CD14-positive monocyte (primary cell): ENCODE data around the gene MAD1L1. TPM values are rescaled to one million over a fixed set of nuclear protein-coding genes. Genes with fewer than 3 reads are reported as not detected.
"Not testable (repeated sequence)": the region's sequence is repeated elsewhere in the genome, so short reads cannot be mapped to it uniquely, and the experiment has no call there.

Source experiments
- DNase-seq, 3 donors: peaks; one replicate each; pipeline ENCODE4 v3.0.0-alpha.2; 2011 to 2022
- H2AFZ ChIP-seq: 2 replicates; pipeline ENCODE4 v1.6.0; 2012; ENCODE audit warnings: mild to moderate bottlenecking, low read depth, low read length, inconsistent platforms; ENCODE audit not compliant: insufficient read depth, poor library complexity, severe bottlenecking
- H3K27ac ChIP-seq, 2 donors: 1 replicate in 1 of 2; 2 replicates in 1 of 2; pipeline ENCODE4 v1.5.1; 2012 to 2013; ENCODE audit warnings: low read length in 2 of 2, control low read depth in 1 of 2, inconsistent platforms in 1 of 2, low read depth in 1 of 2, mild to moderate bottlenecking in 1 of 2
- H3K27me3 ChIP-seq, 2 donors: one replicate each; pipeline versions ENCODE4 v1.6.0 to v1.6.1; 2011 to 2013; ENCODE audit warnings: low read length in 2 of 2; ENCODE audit not compliant: control insufficient read depth in 2 of 2, insufficient read depth in 2 of 2
- H3K36me3 ChIP-seq, 2 donors: replicated peaks in 1 of 2; 1 replicate in 1 of 2; 2 replicates in 1 of 2; pipeline versions ENCODE4 v1.5.1 to v1.6.1; 2012 to 2013; ENCODE audit warnings: low read length in 2 of 2, control low read depth in 1 of 2, inconsistent platforms in 1 of 2, mild to moderate bottlenecking in 1 of 2; ENCODE audit not compliant: insufficient read depth in 2 of 2, control insufficient read depth in 1 of 2
- H3K4me1 ChIP-seq, 2 donors: 1 replicate in 1 of 2; 2 replicates in 1 of 2; pipeline versions ENCODE4 v1.5.1 to v1.6.1; 2012 to 2013; ENCODE audit warnings: low read length in 2 of 2, control low read depth in 1 of 2, inconsistent platforms in 1 of 2, mild to moderate bottlenecking in 1 of 2, moderate library complexity in 1 of 2; ENCODE audit not compliant: insufficient read depth in 2 of 2, control insufficient read depth in 1 of 2
- H3K4me2 ChIP-seq: replicated peaks from 2 replicates; pipeline ENCODE3; 2012; ENCODE audit warnings: low read length, moderate library complexity, mild to moderate bottlenecking; ENCODE audit not compliant: poor library complexity, severe bottlenecking; ENCODE audit errors: extremely low read depth
- H3K4me3 ChIP-seq, 3 experiments: fragments of 200-600 bp in 1 of 3; sonication (generic) in 1 of 3; replicated peaks in 1 of 3; 1 replicate in 2 of 3; 2 replicates in 1 of 3; pipeline ENCODE4 v1.5.1; 2011 to 2013; ENCODE audit warnings: low read length in 3 of 3, mild to moderate bottlenecking in 3 of 3, control low read depth in 2 of 3, low read depth in 2 of 3, inconsistent platforms in 1 of 3, moderate library complexity in 1 of 3
- H3K79me2 ChIP-seq: 2 replicates; pipeline ENCODE4 v1.6.0; 2012; ENCODE audit warnings: mild to moderate bottlenecking, control low read depth, inconsistent platforms, low read length, moderate library complexity; ENCODE audit not compliant: insufficient read depth
- H3K9ac ChIP-seq: 2 replicates; pipeline ENCODE4 v1.6.0; 2017; ENCODE audit warnings: low read length, mild to moderate bottlenecking; ENCODE audit not compliant: insufficient read depth, poor library complexity, severe bottlenecking
- H3K9me3 ChIP-seq, 2 donors: replicated peaks in 1 of 2; 1 replicate in 1 of 2; 2 replicates in 1 of 2; pipeline versions ENCODE4 v1.5.1 to v1.6.1; 2012 to 2013; ENCODE audit warnings: low read length in 2 of 2, control low read depth in 1 of 2; ENCODE audit not compliant: control insufficient read depth in 1 of 2, insufficient read depth in 1 of 2
- H4K20me1 ChIP-seq: 2 replicates; pipeline ENCODE4 v1.6.0; 2012; ENCODE audit warnings: mild to moderate bottlenecking, low read length, control low read depth, moderate library complexity; ENCODE audit not compliant: insufficient read depth
- H3K27ac Mint-ChIP-seq, 7 donors: one replicate each; pipeline ENCODE4 v1.8.0; 2020; ENCODE audit warnings: mild to moderate bottlenecking in 7 of 7, mixed read lengths in 7 of 7, moderate library complexity in 6 of 7, inconsistent platforms in 2 of 7
- H3K27me3 Mint-ChIP-seq, 3 donors: one replicate each; pipeline ENCODE4 v1.8.0; 2021 to 2022; ENCODE audit warnings: low read depth in 3 of 3, mild to moderate bottlenecking in 3 of 3, mixed read lengths in 3 of 3, moderate library complexity in 3 of 3, inconsistent platforms in 1 of 3
- H3K36me3 Mint-ChIP-seq, 2 donors: one replicate each; pipeline ENCODE4 v1.8.0; 2020; ENCODE audit warnings: mixed read lengths in 2 of 2, inconsistent platforms in 1 of 2, mild to moderate bottlenecking in 1 of 2
- H3K4me1 Mint-ChIP-seq: one replicate; pipeline ENCODE4 v1.8.0; 2020; ENCODE audit warnings: mild to moderate bottlenecking, mixed read lengths
- H3K4me3 Mint-ChIP-seq, 2 donors: one replicate each; pipeline ENCODE4 v1.8.0; 2020; ENCODE audit warnings: mild to moderate bottlenecking in 2 of 2, mixed read lengths in 2 of 2, moderate library complexity in 1 of 2
- H3K9me3 Mint-ChIP-seq, 7 donors: one replicate each; pipeline ENCODE4 v1.8.0; 2020 to 2022; ENCODE audit warnings: mixed read lengths in 7 of 7, mild to moderate bottlenecking in 6 of 7, moderate library complexity in 6 of 7, inconsistent platforms in 2 of 7
- WGBS: methylation state at CpG from one replicate; pipeline ENCODE4 v1.1.5; 2013; ENCODE audit warnings: missing lambda C conversion rate; ENCODE audit not compliant: insufficient coverage; 5-methylcytosine and 5-hydroxymethylcytosine counted together
- intact Hi-C, 2 donors: fragments of 100-400 bp; cut with micrococcal nuclease; formaldehyde crosslinking; loops; one replicate each; pipeline versions ENCODE4 v1.15.0 to v1.15.1; 2023
- polyA plus RNA-seq, 3 donors: library from polyadenylated mRNA; depleted of rRNA in 1 of 3; unstranded in 2 of 3; stranded (reverse) in 1 of 3; fragments of 300-500 nt in 2 of 3; fragments of >200 nt in 1 of 3; fragmentation: Illumina TruSeq in 2 of 3; gene quantifications; 1 replicate in 2 of 3; 2 replicates in 1 of 3; pipeline ENCODE4 v1.2.3, GENCODE V29; 2012 to 2021
- TF ChIP-seq, protein P1 (sequence below): fragments of 200-600 bp; IDR thresholded peaks from one replicate; pipeline ENCODE4 v1.8.0; 2022; ENCODE audit warnings: antibody characterized with exemption, mild to moderate bottlenecking

Gene MAD1L1
- polyA plus RNA-seq, 3 donors, result 22.0 to 39.4 (median 33.2) TPM

DNA sequence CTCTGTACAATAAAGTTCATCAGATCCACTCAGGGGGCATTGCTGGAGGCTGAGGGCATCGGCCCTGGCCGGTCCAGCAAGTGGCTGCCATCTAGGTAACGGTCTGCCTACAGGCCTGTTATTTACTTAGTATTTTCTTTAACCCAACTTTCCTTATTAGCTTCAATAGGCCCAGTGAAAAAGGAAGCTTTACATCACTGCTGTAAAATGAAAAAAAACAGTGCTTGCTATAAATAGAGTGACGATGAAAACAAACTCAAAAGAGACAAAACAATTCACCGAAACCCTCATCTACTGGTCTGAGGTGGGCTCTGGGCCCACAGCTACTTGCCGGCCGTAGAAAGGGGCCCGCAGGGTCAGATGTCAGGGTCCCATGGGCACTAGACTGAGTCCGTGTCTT is 370.2 kb downstream of the MAD1L1 start:
- Histone ChIP-seq H3K9ac (no peak overlapping the region), H3K27ac (no peak overlapping the region), H3K27me3 (no peaks in the 10 kb centered on the region), H3K79me2 (no peaks in the 10 kb centered on the region), H3K4me1 (no peaks in the 10 kb centered on the region), H3K9me3 (no peaks in the 10 kb centered on the region), H4K20me1 (peaks cover 83% of the 10 kb centered on the region), H3K36me3 (no peaks in the 10 kb centered on the region), H2AFZ (no peak overlapping the region), H3K4me3 (no peak overlapping the region), H3K4me2 (no peak overlapping the region)
- TF ChIP-seq, protein P1, sequence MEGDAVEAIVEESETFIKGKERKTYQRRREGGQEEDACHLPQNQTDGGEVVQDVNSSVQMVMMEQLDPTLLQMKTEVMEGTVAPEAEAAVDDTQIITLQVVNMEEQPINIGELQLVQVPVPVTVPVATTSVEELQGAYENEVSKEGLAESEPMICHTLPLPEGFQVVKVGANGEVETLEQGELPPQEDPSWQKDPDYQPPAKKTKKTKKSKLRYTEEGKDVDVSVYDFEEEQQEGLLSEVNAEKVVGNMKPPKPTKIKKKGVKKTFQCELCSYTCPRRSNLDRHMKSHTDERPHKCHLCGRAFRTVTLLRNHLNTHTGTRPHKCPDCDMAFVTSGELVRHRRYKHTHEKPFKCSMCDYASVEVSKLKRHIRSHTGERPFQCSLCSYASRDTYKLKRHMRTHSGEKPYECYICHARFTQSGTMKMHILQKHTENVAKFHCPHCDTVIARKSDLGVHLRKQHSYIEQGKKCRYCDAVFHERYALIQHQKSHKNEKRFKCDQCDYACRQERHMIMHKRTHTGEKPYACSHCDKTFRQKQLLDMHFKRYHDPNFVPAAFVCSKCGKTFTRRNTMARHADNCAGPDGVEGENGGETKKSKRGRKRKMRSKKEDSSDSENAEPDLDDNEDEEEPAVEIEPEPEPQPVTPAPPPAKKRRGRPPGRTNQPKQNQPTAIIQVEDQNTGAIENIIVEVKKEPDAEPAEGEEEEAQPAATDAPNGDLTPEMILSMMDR, result no peak
- Mint-ChIP-seq H3K9me3 (peaks cover 0 to 10% (median 2%) of the 10 kb centered on the region in 7 donors), H3K27ac (no peak overlapping the region), H3K36me3 (peaks cover 8 to 9% of the 10 kb centered on the region in 2 donors), H3K4me1 (no peaks in the 10 kb centered on the region), H3K4me3 (no peak overlapping the region), H3K27me3 (no peaks in the 10 kb centered on the region)
- intact Hi-C loops, result no loop called here
- no peak for DNase-seq
- 93% methylated on average over 5 of the region's 9 CpGs for WGBS

GRCh38 chr7:1861799-1862458 is 370.8 kb downstream of the MAD1L1 start:
- no peak overlapping the region for H3K4me2 ChIP-seq
- Mint-ChIP-seq H3K4me3 (no peak overlapping the region), H3K27me3 (no peaks in the 10 kb centered on the region), H3K36me3 (peaks cover 4 to 6% of the 10 kb centered on the region in 2 donors), H3K9me3 (peaks cover 0 to 13% (median 3%) of the 10 kb centered on the region in 7 donors), H3K4me1 (no peaks in the 10 kb centered on the region), H3K27ac (no peak overlapping the region)
- no peak for DNase-seq
- no peaks in the 10 kb centered on the region for H3K27me3 ChIP-seq
- TF ChIP-seq, protein P1, result no peak
- 97% methylated on average over 14 of the region's 19 CpGs for WGBS
- no peak overlapping the region for H3K9ac ChIP-seq
- H3K27ac ChIP-seq, result no peak overlapping the region
- no peaks in the 10 kb centered on the region for H3K79me2 ChIP-seq
- no peak overlapping the region for H2AFZ ChIP-seq
- H3K9me3 ChIP-seq, result no peaks in the 10 kb centered on the region
- H3K4me3 ChIP-seq, result no peak overlapping the region
- H4K20me1 ChIP-seq, result peaks cover 83% of the 10 kb centered on the region
- H3K36me3 ChIP-seq, result no peaks in the 10 kb centered on the region
- intact Hi-C loops, result no loop called here
- H3K4me1 ChIP-seq, result no peaks in the 10 kb centered on the region

DNA sequence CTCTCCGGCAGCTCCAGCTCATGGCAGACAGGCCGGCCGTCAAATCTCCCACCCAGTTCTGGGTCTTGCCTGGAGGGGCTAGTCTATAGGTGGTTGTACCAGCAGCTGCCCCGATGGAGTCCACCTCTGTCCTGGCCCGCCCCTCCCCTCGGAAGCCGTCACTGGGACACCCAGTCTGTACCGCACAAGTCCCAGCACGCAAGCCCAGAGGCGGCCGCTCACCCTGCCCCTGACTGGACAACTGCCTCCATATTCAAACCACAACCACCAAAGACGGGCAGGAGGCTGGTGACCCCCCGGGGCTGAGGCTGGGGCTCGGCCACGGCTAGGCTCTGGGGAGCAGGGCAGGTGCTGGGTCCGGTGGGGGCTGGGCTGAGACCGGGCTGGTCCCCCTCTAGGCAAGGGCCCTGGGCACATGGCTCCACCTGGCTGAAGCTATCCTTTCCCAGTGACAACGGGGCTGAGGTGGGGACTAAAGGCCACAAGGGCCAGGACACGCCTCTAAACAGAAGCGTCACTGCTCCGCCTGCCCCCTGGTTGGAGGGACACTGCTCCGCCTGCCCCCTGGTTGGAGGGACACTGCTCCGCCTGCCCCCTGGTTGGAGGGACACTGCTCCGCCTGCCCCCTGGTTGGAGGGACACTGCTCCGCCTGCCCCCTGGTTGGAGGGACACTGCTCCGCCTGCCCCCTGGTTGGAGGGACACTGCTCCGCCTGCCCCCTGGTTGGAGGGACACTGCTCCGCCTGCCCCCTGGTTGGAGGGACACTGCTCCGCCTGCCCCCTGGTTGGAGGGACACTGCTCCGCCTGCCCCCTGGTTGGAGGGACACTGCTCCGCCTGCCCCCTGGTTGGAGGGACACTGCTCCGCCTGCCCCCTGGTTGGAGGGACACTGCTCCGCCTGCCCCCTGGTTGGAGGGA is 371.6 kb downstream of the MAD1L1 start:
- H3K9ac ChIP-seq, intact Hi-C loops, H3K27ac Mint-ChIP-seq, H3K4me3 Mint-ChIP-seq, H2AFZ ChIP-seq, H3K4me1 Mint-ChIP-seq, H3K4me2 ChIP-seq, H3K27ac ChIP-seq, H3K36me3 Mint-ChIP-seq, H3K36me3 ChIP-seq, H3K4me3 ChIP-seq, H3K27me3 Mint-ChIP-seq, H3K9me3 ChIP-seq, H3K27me3 ChIP-seq, H3K79me2 ChIP-seq, H3K4me1 ChIP-seq, DNase-seq: not testable (repeated sequence)
- 99% methylated on average over 12 of the region's 33 CpGs for WGBS
- H3K9me3 Mint-ChIP-seq, result peaks cover 0 to 19% (median 4%) of the 10 kb centered on the region in 7 donors
- peaks cover 83% of the 10 kb centered on the region for H4K20me1 ChIP-seq
